GM23338 (cell line): ENCODE results near the gene ASRGL1. TPM values are rescaled to one million over a fixed set of nuclear protein-coding genes. Genes with fewer than 3 reads are reported as not detected.

Experiments used
- ATAC-seq: fragments of 200-7000 bp; cut with Tn5 transposase; 3 replicates; pipeline ENCODE4 v1.9.1; 2020
- DNase-seq: peaks from one replicate; pipeline ENCODE4 v3.0.0-alpha.2; 2015; ENCODE audit warnings: low spot score
- H2AFZ ChIP-seq: fragments of 200-600 bp; sonication (generic); 2 replicates; pipeline ENCODE4 v1.8.0; 2016; ENCODE audit warnings: antibody characterized with exemption, mild to moderate bottlenecking, moderate library complexity
- H3F3A ChIP-seq: fragments of 200-600 bp; sonication (generic); replicated peaks from 2 replicates; pipeline ENCODE4 v1.8.0; 2017; ENCODE audit warnings: antibody characterized with exemption, mixed run types, low read depth
- H3K27ac ChIP-seq: fragments of 200-600 bp; sonication (generic); 2 replicates; pipeline ENCODE4 v1.6.1; 2016; ENCODE audit warnings: low read depth
- H3K27me3 ChIP-seq: fragments of 200-600 bp; sonication (generic); 2 replicates; pipeline ENCODE4 v1.8.0; 2016; ENCODE audit warnings: mild to moderate bottlenecking, mixed run types, moderate library complexity; ENCODE audit not compliant: insufficient read depth
- H3K36me3 ChIP-seq: fragments of 200-600 bp; sonication (generic); 2 replicates; pipeline ENCODE4 v1.8.0; 2016; ENCODE audit warnings: mild to moderate bottlenecking; ENCODE audit not compliant: insufficient read depth
- H3K4me1 ChIP-seq: fragments of 200-600 bp; sonication (generic); 2 replicates; pipeline ENCODE4 v1.8.0; 2016; ENCODE audit warnings: mild to moderate bottlenecking, moderate library complexity; ENCODE audit not compliant: insufficient read depth
- H3K4me2 ChIP-seq: fragments of 200-600 bp; sonication (generic); 2 replicates; pipeline ENCODE4 v1.7.1; 2017; ENCODE audit warnings: mixed run types
- H3K4me3 ChIP-seq: fragments of 200-600 bp; sonication (generic); 2 replicates; pipeline ENCODE4 v1.6.1; 2016; ENCODE audit warnings: mixed run types
- H3K79me2 ChIP-seq: fragments of 200-600 bp; sonication (generic); replicated peaks from 2 replicates; pipeline ENCODE4 v1.8.0; 2017; ENCODE audit warnings: mild to moderate bottlenecking; ENCODE audit not compliant: insufficient read depth
- H3K9me2 ChIP-seq: fragments of 200-600 bp; sonication (generic); 2 replicates; pipeline ENCODE4 v1.8.0; 2017; ENCODE audit not compliant: insufficient read depth
- H4K20me1 ChIP-seq: fragments of 200-600 bp; sonication (generic); replicated peaks from 2 replicates; pipeline ENCODE4 v1.8.0; 2017; ENCODE audit warnings: mild to moderate bottlenecking; ENCODE audit not compliant: insufficient read depth
- H3K27ac Mint-ChIP-seq: 2 replicates; pipeline ENCODE4 v1.8.0; 2020; ENCODE audit warnings: inconsistent platforms, mild to moderate bottlenecking, moderate library complexity, mixed read lengths
- H3K27me3 Mint-ChIP-seq: 3 replicates; pipeline ENCODE4 v1.8.0; 2022; ENCODE audit warnings: low read depth, mild to moderate bottlenecking, moderate library complexity, mixed read lengths, inconsistent platforms; ENCODE audit not compliant: insufficient read depth, poor library complexity
- H3K36me3 Mint-ChIP-seq: 3 replicates; pipeline ENCODE4 v1.8.0; 2021; ENCODE audit warnings: low read depth, mild to moderate bottlenecking, inconsistent platforms, moderate library complexity, mixed read lengths
- H3K4me1 Mint-ChIP-seq: 3 replicates; pipeline ENCODE4 v1.8.0; 2020; ENCODE audit warnings: mild to moderate bottlenecking, inconsistent platforms, mixed read lengths
- H3K4me3 Mint-ChIP-seq: 3 replicates; pipeline ENCODE4 v1.8.0; 2021; ENCODE audit warnings: moderate library complexity, mild to moderate bottlenecking, inconsistent platforms, mixed read lengths
- H3K9me3 Mint-ChIP-seq: 3 replicates; pipeline ENCODE4 v1.8.0; 2020; ENCODE audit warnings: moderate library complexity, mild to moderate bottlenecking, inconsistent platforms, mixed read lengths
- CREB1 ChIP-seq: fragments of 250-450 bp; sonication (Bioruptor Pico); IDR thresholded peaks from 2 replicates; pipeline ENCODE4 v1.5.0; 2020; ENCODE audit warnings: low read depth, mild to moderate bottlenecking, moderate library complexity
- EZH2 ChIP-seq: fragments of 200-600 bp; sonication (generic); IDR thresholded peaks from one replicate; pipeline ENCODE4 v1.8.0; 2017; ENCODE audit warnings: antibody characterized with exemption, mild to moderate bottlenecking, low read depth; ENCODE audit not compliant: unreplicated experiment
- EZH2phosphoT487 ChIP-seq: fragments of 200-600 bp; sonication (generic); IDR thresholded peaks from one replicate; pipeline ENCODE4 v1.8.1; 2018; ENCODE audit warnings: antibody characterized with exemption; ENCODE audit not compliant: unreplicated experiment
- NANOG ChIP-seq: IDR thresholded peaks from 2 replicates; pipeline ENCODE4 v1.6.1; 2016; ENCODE audit warnings: antibody characterized with exemption, borderline replicate concordance
- POLR2AphosphoS5 ChIP-seq: IDR thresholded peaks from 2 replicates; pipeline ENCODE4 v1.6.1; 2016; ENCODE audit warnings: antibody characterized with exemption, low read depth
- STAT1 ChIP-seq: IDR thresholded peaks from one replicate; pipeline ENCODE4 v1.6.1; 2016; ENCODE audit warnings: antibody characterized with exemption; ENCODE audit not compliant: unreplicated experiment
- ZNF114 ChIP-seq: fragments of 250-450 bp; sonication (Bioruptor Pico); IDR thresholded peaks from 2 replicates; pipeline ENCODE4 v1.5.0; 2020; ENCODE audit warnings: mild to moderate bottlenecking, moderate library complexity
- ZNF331 ChIP-seq: fragments of 250-450 bp; sonication (Bioruptor Pico); IDR thresholded peaks from 2 replicates; pipeline ENCODE4 v1.5.0; 2020; ENCODE audit warnings: low read depth, mild to moderate bottlenecking, moderate library complexity
- polyA plus RNA-seq: library from polyadenylated mRNA; unstranded; fragments of >200 nt; fragmentation: Nextera tagmentation; extraction: Ambion mirVana; gene quantifications from 2 replicates; pipeline ENCODE4 v1.2.1, GENCODE V29; 2016
- total RNA-seq: library from RNA; depleted of rRNA; stranded (reverse); fragments of >200 nt; shearing (Covaris generic); gene quantifications from 2 replicates; pipeline ENCODE4 v1.2.3, GENCODE V29; 2014
- TF ChIP-seq, protein P1 (sequence below): fragments of 250-450 bp; sonication (Bioruptor Pico); IDR thresholded peaks from 2 replicates; pipeline ENCODE4 v1.5.0; 2020; ENCODE audit warnings: mild to moderate bottlenecking, moderate library complexity
- TF ChIP-seq, protein P2 (sequence below): IDR thresholded peaks from one replicate; pipeline ENCODE4 v1.6.1; 2018; ENCODE audit warnings: antibody characterized with exemption; ENCODE audit not compliant: unreplicated experiment
- TF ChIP-seq, protein P3 (sequence below), 2 experiments: fragments of 200-600 bp in 1 of 2; sonication (generic) in 1 of 2; conservative IDR thresholded peaks; 2 replicates each; pipeline versions ENCODE4 v1.5.1 to v1.6.1; 2016 to 2017; ENCODE audit warnings: antibody characterized with exemption in 2 of 2, low read depth in 2 of 2, mild to moderate bottlenecking in 2 of 2, moderate library complexity in 1 of 2

The ASRGL1 gene
- total and polyA plus RNA-seq, 2 experiments from 2014 or later, result 32.9 to 50.3 TPM

DNA sequence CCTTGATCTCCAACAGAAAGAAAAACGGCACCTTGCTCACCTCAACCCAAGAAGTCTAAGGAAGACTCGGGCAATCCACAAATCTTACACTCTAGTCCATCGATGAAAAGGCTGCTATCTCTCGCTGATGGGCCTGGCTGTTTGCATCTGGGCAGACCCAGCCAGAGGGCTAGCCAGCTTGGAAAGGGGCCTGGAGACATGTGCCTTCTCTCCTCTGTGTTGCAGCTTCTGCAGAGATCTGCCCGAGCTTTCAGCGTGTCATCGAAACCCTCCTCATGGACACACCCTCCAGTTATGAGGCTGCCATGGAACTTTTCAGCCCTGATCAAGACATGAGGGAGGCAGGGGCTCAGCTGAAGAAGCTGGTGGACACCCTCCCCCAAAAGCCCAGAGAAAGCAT, 84.7 kb downstream of the ASRGL1 start:
- Histone ChIP-seq H3K4me1 (no peaks in the 10 kb centered on the region; the same call in 1 of the 2 replicates), H3K4me2 (no peak overlapping the region), H3K27ac (no peak overlapping the region), H3K36me3 (no peaks in the 10 kb centered on the region), H2AFZ (no peak overlapping the region), H3K79me2 (no peaks in the 10 kb centered on the region), H3K27me3 (peaks cover 20% of the 10 kb centered on the region), H4K20me1 (no peaks in the 10 kb centered on the region), H3F3A (no peaks in the 10 kb centered on the region), H3K4me3 (no peak overlapping the region), H3K9me2 (no peaks in the 10 kb centered on the region)
- Mint-ChIP-seq H3K9me3 (no peaks in the 10 kb centered on the region; the same call in 2 of the 3 replicates), H3K4me1 (peaks cover 7% of the 10 kb centered on the region), H3K27me3 (peaks cover 35% of the 10 kb centered on the region), H3K4me3 (no peak overlapping the region), H3K36me3 (no peaks in the 10 kb centered on the region), H3K27ac (no peak overlapping the region)
- TF ChIP-seq STAT1, result no peak
- no peak for DNase-seq
- ATAC-seq, result no peak

DNA sequence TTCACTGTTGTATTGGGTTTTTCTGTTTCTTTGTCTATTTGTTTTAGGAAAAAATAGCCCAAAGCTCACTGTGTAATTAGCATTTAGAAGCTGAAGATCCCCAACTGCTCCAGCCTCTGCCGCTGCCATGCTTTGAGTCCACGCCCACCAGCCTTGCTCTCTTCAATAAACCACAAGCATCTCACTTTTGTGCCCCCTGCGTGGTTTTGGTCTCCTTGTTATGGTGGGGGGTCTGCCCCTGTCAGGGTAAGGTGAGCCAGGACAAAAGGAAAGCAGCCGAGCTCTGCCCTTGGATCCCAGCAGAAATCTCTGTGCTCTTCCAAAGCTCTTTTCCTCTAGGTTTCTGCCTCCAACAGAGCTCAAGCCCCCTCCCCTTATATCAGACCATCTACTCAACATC, 85.8 kb downstream of the ASRGL1 start:
- H3K4me3 ChIP-seq, result no peak overlapping the region
- no peaks in the 10 kb centered on the region; the same call in 1 of the 2 replicates for H3K4me1 ChIP-seq
- no peak overlapping the region for H3K27ac Mint-ChIP-seq
- H3K4me1 Mint-ChIP-seq, result peaks cover 7% of the 10 kb centered on the region
- 0 out of 2 replicates have a peak, but pooled peaks cover 2% of the 10 kb centered on the region for H3F3A ChIP-seq
- H3K9me2 ChIP-seq, result no peaks in the 10 kb centered on the region
- no peak overlapping the region for H3K4me2 ChIP-seq
- H3K79me2 ChIP-seq, result no peaks in the 10 kb centered on the region
- H3K27me3 ChIP-seq, result peaks cover 20% of the 10 kb centered on the region
- H2AFZ ChIP-seq, result no peak overlapping the region
- no peaks in the 10 kb centered on the region; the same call in 2 of the 3 replicates for H3K9me3 Mint-ChIP-seq
- DNase-seq (no peak), ATAC-seq (no peak)
- H3K36me3 Mint-ChIP-seq, result no peaks in the 10 kb centered on the region
- peaks cover 34% of the 10 kb centered on the region for H3K27me3 Mint-ChIP-seq
- no peaks in the 10 kb centered on the region for H3K36me3 ChIP-seq
- TF ChIP-seq ZNF114 (CRISPR knock-in tag), result no peak
- TF ChIP-seq, protein P1, sequence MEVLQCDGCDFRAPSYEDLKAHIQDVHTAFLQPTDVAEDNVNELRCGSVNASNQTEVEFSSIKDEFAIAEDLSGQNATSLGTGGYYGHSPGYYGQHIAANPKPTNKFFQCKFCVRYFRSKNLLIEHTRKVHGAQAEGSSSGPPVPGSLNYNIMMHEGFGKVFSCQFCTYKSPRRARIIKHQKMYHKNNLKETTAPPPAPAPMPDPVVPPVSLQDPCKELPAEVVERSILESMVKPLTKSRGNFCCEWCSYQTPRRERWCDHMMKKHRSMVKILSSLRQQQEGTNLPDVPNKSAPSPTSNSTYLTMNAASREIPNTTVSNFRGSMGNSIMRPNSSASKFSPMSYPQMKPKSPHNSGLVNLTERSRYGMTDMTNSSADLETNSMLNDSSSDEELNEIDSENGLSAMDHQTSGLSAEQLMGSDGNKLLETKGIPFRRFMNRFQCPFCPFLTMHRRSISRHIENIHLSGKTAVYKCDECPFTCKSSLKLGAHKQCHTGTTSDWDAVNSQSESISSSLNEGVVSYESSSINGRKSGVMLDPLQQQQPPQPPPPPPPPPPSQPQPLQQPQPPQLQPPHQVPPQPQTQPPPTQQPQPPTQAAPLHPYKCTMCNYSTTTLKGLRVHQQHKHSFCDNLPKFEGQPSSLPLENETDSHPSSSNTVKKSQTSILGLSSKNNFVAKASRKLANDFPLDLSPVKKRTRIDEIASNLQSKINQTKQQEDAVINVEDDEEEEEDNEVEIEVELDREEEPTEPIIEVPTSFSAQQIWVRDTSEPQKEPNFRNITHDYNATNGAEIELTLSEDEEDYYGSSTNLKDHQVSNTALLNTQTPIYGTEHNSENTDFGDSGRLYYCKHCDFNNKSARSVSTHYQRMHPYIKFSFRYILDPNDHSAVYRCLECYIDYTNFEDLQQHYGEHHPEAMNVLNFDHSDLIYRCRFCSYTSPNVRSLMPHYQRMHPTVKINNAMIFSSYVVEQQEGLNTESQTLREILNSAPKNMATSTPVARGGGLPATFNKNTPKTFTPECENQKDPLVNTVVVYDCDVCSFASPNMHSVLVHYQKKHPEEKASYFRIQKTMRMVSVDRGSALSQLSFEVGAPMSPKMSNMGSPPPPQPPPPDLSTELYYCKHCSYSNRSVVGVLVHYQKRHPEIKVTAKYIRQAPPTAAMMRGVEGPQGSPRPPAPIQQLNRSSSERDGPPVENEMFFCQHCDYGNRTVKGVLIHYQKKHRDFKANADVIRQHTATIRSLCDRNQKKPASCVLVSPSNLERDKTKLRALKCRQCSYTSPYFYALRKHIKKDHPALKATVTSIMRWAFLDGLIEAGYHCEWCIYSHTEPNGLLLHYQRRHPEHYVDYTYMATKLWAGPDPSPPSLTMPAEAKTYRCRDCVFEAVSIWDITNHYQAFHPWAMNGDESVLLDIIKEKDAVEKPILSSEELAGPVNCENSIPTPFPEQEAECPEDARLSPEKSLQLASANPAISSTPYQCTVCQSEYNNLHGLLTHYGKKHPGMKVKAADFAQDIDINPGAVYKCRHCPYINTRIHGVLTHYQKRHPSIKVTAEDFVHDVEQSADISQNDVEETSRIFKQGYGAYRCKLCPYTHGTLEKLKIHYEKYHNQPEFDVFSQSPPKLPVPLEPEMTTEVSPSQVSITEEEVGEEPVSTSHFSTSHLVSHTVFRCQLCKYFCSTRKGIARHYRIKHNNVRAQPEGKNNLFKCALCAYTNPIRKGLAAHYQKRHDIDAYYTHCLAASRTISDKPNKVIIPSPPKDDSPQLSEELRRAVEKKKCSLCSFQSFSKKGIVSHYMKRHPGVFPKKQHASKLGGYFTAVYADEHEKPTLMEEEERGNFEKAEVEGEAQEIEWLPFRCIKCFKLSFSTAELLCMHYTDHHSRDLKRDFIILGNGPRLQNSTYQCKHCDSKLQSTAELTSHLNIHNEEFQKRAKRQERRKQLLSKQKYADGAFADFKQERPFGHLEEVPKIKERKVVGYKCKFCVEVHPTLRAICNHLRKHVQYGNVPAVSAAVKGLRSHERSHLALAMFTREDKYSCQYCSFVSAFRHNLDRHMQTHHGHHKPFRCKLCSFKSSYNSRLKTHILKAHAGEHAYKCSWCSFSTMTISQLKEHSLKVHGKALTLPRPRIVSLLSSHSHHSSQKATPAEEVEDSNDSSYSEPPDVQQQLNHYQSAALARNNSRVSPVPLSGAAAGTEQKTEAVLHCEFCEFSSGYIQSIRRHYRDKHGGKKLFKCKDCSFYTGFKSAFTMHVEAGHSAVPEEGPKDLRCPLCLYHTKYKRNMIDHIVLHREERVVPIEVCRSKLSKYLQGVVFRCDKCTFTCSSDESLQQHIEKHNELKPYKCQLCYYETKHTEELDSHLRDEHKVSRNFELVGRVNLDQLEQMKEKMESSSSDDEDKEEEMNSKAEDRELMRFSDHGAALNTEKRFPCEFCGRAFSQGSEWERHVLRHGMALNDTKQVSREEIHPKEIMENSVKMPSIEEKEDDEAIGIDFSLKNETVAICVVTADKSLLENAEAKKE (CRISPR knock-in tag), result no peak
- TF ChIP-seq ZNF331 (CRISPR knock-in tag), result no peak
- TF ChIP-seq, protein P2, sequence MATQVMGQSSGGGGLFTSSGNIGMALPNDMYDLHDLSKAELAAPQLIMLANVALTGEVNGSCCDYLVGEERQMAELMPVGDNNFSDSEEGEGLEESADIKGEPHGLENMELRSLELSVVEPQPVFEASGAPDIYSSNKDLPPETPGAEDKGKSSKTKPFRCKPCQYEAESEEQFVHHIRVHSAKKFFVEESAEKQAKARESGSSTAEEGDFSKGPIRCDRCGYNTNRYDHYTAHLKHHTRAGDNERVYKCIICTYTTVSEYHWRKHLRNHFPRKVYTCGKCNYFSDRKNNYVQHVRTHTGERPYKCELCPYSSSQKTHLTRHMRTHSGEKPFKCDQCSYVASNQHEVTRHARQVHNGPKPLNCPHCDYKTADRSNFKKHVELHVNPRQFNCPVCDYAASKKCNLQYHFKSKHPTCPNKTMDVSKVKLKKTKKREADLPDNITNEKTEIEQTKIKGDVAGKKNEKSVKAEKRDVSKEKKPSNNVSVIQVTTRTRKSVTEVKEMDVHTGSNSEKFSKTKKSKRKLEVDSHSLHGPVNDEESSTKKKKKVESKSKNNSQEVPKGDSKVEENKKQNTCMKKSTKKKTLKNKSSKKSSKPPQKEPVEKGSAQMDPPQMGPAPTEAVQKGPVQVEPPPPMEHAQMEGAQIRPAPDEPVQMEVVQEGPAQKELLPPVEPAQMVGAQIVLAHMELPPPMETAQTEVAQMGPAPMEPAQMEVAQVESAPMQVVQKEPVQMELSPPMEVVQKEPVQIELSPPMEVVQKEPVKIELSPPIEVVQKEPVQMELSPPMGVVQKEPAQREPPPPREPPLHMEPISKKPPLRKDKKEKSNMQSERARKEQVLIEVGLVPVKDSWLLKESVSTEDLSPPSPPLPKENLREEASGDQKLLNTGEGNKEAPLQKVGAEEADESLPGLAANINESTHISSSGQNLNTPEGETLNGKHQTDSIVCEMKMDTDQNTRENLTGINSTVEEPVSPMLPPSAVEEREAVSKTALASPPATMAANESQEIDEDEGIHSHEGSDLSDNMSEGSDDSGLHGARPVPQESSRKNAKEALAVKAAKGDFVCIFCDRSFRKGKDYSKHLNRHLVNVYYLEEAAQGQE, result no peak
- TF ChIP-seq, protein P3, sequence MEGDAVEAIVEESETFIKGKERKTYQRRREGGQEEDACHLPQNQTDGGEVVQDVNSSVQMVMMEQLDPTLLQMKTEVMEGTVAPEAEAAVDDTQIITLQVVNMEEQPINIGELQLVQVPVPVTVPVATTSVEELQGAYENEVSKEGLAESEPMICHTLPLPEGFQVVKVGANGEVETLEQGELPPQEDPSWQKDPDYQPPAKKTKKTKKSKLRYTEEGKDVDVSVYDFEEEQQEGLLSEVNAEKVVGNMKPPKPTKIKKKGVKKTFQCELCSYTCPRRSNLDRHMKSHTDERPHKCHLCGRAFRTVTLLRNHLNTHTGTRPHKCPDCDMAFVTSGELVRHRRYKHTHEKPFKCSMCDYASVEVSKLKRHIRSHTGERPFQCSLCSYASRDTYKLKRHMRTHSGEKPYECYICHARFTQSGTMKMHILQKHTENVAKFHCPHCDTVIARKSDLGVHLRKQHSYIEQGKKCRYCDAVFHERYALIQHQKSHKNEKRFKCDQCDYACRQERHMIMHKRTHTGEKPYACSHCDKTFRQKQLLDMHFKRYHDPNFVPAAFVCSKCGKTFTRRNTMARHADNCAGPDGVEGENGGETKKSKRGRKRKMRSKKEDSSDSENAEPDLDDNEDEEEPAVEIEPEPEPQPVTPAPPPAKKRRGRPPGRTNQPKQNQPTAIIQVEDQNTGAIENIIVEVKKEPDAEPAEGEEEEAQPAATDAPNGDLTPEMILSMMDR (conservative IDR thresholded peaks at IDR 0.05; ENCODE audit: low read depth in 2 of 2), result no peak
- no peak for TF ChIP-seq NANOG
- no peak for TF ChIP-seq POLR2AphosphoS5
- no peak for TF ChIP-seq EZH2
- no peak for TF ChIP-seq EZH2phosphoT487
- TF ChIP-seq CREB1 (CRISPR knock-in tag), result no peak
- TF ChIP-seq STAT1, result no peak
- H3K27ac ChIP-seq, result no peak overlapping the region
- H3K4me3 Mint-ChIP-seq, result no peak overlapping the region
- H4K20me1 ChIP-seq, result no peaks in the 10 kb centered on the region
